AG08396 (cell line): ENCODE results near the gene AZU1.
A peak's percentile ranks its signal among the peaks of the same experiment; 100 is the strongest.

Source experiments
- DNase-seq: peaks from one replicate; pipeline ENCODE4 v3.0.0; 2012; ENCODE audit warnings: low spot score, mixed read lengths

AZU1 gene

GRCh38 chr19:854549-854948, 26.9 kb downstream of the AZU1 start:
- no peak for DNase-seq

GRCh38 chr19:855142-855541, 27.5 kb downstream of the AZU1 start:
- no peak for DNase-seq

DNA sequence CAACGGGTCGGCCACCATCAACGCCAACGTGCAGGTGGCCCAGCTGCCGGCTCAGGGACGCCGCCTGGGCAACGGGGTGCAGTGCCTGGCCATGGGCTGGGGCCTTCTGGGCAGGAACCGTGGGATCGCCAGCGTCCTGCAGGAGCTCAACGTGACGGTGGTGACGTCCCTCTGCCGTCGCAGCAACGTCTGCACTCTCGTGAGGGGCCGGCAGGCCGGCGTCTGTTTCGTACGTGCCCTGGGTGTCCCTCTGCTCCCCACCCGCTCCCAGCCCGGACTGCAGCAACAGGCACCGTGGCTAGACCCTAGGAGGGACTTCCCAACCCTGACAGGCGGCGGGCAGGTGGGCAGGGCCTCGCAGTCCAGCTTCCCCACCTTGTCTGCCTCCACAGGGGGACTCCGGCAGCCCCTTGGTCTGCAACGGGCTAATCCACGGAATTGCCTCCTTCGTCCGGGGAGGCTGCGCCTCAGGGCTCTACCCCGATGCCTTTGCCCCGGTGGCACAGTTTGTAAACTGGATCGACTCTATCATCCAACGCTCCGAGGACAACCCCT, 28.0 kb downstream of the AZU1 start:
- no peak for DNase-seq

- DNase-seq = no peak
These were observed 30.6 kb downstream of the AZU1 start for GRCh38 chr19:858284-858683.

GRCh38 chr19:858868-859843, 31.5 kb downstream of the AZU1 start, which contains the start of gene CFD:
Gene CFD, plus strand, starts transcription at chr19:859664. Its CDS starts 26 bp downstream, at chr19:859690.
- no peak for DNase-seq

- DNase-seq = no peak
These were observed 33.6 kb downstream of the AZU1 start for GRCh38 chr19:861141-861755.

DNA sequence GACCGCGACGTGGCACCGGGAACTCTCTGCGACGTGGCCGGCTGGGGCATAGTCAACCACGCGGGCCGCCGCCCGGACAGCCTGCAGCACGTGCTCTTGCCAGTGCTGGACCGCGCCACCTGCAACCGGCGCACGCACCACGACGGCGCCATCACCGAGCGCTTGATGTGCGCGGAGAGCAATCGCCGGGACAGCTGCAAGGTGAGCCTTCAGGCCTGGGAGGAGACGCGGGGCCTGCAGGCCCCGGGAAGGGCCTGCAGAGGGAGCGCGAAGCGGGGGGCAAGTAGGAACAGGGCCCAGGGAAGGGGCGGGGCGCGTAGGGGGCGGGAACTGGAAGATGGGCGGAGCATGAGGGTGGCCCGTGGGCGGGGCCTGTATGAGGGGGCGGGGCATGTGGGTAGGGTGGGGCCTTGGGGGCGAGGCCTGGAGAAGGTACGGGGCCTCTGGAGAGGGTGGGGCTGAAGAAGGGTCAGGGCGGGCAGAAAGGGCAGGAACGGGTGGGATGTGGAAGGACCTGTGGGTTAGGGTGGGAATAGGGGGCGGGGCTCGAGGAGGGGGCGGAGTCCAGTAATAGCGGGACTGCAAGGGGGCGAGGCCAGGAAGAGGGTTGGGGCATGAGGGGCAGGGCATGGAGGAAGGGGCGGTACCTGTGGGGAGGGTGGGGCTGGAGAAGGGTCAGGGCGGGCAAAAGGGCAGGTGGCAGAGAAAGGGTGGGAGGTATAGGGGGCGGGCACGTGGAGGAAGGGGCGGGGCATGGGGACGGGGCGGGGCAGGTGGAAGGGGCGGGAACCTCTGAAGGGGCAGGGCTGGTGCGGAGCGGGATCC, 34.3 kb downstream of the AZU1 start:
- peak; percentile 78 for DNase-seq

GRCh38 chr19:862581-863314, 35.1 kb downstream of the AZU1 start:
- DNase-seq = peak; percentile 87

DNA sequence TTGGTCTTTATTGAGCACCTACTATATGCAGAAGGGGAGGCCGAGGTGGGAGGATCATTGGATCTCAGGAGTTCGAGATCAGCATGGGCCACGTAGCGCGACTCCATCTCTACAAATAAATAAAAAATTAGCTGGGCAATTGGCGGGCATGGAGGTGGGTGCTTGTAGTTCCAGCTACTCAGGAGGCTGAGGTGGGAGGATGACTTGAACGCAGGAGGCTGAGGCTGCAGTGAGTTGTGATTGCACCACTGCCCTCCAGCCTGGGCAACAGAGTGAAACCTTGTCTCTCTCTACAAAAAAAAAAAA, 35.6 kb downstream of the AZU1 start:
- no peak for DNase-seq

- DNase-seq = no peak
These were observed 39.2 kb downstream of the AZU1 start for GRCh38 chr19:866769-867300.

DNA sequence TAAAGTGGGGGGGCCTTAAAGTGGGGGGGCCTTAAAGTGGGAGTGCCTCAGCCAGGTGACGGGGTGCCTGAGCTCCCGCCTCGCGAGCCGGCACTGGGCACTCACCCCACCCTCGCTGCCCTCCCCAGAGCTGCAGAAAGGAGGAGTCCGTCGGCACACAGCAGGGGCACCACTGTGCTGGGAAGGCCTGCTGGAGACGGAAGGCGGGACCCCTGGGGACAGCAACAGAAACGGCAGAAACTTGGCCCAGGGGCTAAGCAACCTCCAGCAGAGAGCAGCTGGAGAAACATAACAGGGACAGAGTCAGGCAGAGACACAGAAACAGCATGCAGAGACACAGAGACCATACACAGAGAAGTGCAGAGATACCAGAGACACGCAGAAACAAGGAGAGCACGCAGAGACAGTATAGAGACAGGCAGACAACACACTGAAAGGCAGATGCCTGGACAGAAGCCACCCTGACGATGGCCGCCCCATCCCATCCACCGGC, 39.7 kb downstream of the AZU1 start:
- DNase-seq = no peak

DNA sequence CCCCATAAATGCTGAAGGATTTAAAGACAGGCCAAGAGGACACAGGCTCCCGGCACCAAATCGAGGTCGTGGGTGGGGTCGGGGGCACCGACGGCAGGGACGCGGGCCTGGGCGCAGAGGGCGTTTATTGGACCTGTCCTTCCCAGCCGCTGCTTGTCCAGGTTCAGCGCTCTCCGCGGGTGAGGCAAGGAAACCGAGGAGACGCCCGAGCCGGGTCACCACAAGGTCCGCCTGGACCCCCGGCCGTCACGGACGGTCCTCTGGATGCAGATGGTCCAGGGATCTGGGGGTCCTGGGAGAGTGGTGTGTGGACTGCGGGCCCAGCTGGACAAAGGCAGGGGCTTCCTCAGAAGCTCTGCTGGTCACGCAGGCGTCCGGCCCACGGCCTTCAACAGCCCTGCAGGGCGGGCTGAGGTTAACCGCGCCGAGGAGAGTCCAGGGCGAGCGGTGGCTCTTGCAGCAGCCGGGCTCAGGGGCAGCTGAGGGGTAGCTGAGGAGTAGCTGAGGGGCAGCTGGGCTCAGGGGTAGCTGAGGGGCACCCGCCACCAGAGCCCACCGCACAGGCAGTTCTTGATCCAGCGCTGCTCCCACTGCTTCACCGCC, 40.3 kb downstream of the AZU1 start:
- DNase-seq = no peak

DNA sequence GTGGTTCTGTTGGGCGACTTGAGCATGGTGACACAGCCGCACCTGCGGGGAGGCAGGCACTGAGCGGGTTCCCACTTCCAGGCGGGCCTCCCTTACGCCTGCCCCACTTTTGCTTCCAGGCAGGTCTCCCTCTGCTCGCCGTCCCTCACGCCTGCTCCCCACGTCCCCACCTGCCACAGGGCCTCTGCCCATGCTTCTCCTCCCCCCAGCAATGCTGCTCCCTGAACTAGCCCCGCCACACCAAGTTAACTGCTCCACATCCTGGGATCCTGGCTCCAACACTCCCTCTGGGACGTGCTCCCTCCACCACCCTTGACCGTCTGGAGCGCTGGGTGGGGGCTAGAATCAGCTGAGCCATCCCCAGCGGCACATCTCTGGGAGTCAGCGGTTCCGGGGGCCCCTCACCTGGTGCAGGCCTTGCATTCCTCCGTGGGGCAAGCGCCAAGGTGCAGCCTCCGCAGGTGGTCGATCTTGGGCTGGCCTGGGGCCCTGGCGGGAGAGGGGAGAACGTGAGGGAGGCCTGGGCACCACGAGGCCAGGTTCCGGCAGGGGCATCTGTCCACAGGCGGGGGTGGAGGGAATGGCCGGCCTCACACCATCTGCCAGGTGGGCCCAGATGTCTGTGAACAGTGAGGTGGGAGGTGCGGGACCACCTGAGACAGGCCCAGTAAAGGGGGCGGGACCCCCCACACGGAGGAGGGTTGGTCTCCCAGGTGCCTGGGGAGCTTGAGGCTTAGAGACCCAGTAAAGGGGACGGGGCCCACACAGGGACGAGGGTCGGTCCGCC, 41.0 kb downstream of the AZU1 start:
- no peak for DNase-seq

DNA sequence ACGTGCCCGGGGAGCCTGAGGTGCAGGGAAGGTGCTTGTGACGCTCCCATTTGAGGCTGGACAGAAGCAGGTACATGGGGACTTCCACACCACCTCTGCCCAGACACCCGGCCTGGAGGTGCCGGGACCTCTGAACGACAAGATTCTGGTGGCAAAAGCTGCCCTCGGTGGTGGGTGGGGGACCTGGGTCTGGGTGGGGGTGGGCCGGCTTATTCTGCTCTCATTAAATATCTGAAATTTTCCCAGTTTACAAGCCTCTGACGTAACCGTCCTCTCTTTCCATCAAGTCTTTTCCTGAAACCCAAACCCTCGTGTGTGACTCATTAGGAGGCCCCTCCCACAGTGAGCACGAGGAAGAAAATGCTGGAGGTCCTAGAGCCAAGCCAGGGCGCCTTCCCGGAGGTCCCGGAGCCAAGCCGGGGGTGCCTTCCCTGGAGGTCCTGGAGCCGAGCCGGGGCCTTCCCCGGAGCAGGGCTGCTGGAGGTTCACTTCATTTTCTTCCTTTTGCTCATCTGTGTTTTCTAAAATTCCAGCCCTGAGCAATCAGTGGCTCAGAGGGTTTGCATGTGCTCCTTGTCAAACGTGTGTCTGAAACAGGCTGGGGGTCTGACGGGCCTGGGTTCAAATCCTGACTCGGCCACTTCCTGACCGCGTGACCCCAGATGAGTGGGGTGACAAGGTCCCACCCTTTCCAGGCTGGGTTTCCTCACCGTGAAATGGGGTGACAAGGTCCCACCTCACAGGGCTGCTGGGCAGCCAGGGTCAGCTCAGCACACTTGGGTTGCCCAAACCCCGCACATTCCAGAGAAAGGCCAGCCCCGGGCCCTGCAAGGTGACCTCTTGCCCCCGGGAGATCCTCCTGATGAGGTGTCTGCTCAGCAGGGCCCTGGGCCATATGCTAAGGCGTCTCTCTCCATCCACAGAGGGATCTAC, 41.9 kb downstream of the AZU1 start:
- peak; percentile 92 for DNase-seq

DNA sequence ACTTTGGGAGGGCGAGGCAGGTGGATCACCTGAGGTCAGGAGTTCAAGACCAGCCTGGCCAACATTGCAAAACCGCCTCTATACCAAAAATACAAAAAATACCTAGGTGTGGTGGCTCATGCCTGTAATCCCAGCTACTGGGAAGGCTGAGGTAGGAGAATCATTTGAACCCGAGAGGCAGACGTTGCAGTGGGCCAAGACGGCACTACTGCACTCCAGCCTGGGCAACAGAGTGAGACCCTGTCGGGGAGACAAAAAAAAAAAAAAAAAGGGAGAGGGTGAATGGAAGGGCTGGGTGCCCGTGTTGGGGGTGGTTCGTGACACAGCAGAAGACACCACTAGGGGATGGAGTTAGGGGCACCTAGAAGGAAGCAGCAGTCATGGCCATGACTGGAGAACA, 42.7 kb downstream of the AZU1 start:
- DNase-seq = no peak

GRCh38 chr19:870963-871401, 43.3 kb downstream of the AZU1 start:
- DNase-seq = no peak

GRCh38 chr19:871446-872265, 44.0 kb downstream of the AZU1 start:
- DNase-seq = peak; percentile 67
